GM23338 (cell line): ENCODE data around the gene GAD1. TPM values are rescaled to one million over a fixed set of nuclear protein-coding genes. Genes with fewer than 3 reads are reported as not detected.

Experiments used
- ATAC-seq: fragments of 200-7000 bp; cut with Tn5 transposase; 3 replicates; pipeline ENCODE4 v1.9.1; 2020
- DNase-seq: peaks from one replicate; pipeline ENCODE4 v3.0.0-alpha.2; 2015; ENCODE audit warnings: low spot score
- H2AFZ ChIP-seq: fragments of 200-600 bp; sonication (generic); 2 replicates; pipeline ENCODE4 v1.8.0; 2016; ENCODE audit warnings: antibody characterized with exemption, mild to moderate bottlenecking, moderate library complexity
- H3F3A ChIP-seq: fragments of 200-600 bp; sonication (generic); replicated peaks from 2 replicates; pipeline ENCODE4 v1.8.0; 2017; ENCODE audit warnings: antibody characterized with exemption, mixed run types, low read depth
- H3K27ac ChIP-seq: fragments of 200-600 bp; sonication (generic); 2 replicates; pipeline ENCODE4 v1.6.1; 2016; ENCODE audit warnings: low read depth
- H3K27me3 ChIP-seq: fragments of 200-600 bp; sonication (generic); 2 replicates; pipeline ENCODE4 v1.8.0; 2016; ENCODE audit warnings: mild to moderate bottlenecking, mixed run types, moderate library complexity; ENCODE audit not compliant: insufficient read depth
- H3K36me3 ChIP-seq: fragments of 200-600 bp; sonication (generic); 2 replicates; pipeline ENCODE4 v1.8.0; 2016; ENCODE audit warnings: mild to moderate bottlenecking; ENCODE audit not compliant: insufficient read depth
- H3K4me1 ChIP-seq: fragments of 200-600 bp; sonication (generic); 2 replicates; pipeline ENCODE4 v1.8.0; 2016; ENCODE audit warnings: mild to moderate bottlenecking, moderate library complexity; ENCODE audit not compliant: insufficient read depth
- H3K4me2 ChIP-seq: fragments of 200-600 bp; sonication (generic); 2 replicates; pipeline ENCODE4 v1.7.1; 2017; ENCODE audit warnings: mixed run types
- H3K4me3 ChIP-seq: fragments of 200-600 bp; sonication (generic); 2 replicates; pipeline ENCODE4 v1.6.1; 2016; ENCODE audit warnings: mixed run types
- H3K79me2 ChIP-seq: fragments of 200-600 bp; sonication (generic); replicated peaks from 2 replicates; pipeline ENCODE4 v1.8.0; 2017; ENCODE audit warnings: mild to moderate bottlenecking; ENCODE audit not compliant: insufficient read depth
- H3K9me2 ChIP-seq: fragments of 200-600 bp; sonication (generic); 2 replicates; pipeline ENCODE4 v1.8.0; 2017; ENCODE audit not compliant: insufficient read depth
- H4K20me1 ChIP-seq: fragments of 200-600 bp; sonication (generic); replicated peaks from 2 replicates; pipeline ENCODE4 v1.8.0; 2017; ENCODE audit warnings: mild to moderate bottlenecking; ENCODE audit not compliant: insufficient read depth
- H3K27ac Mint-ChIP-seq: 2 replicates; pipeline ENCODE4 v1.8.0; 2020; ENCODE audit warnings: inconsistent platforms, mild to moderate bottlenecking, moderate library complexity, mixed read lengths
- H3K27me3 Mint-ChIP-seq: 3 replicates; pipeline ENCODE4 v1.8.0; 2022; ENCODE audit warnings: low read depth, mild to moderate bottlenecking, moderate library complexity, mixed read lengths, inconsistent platforms; ENCODE audit not compliant: insufficient read depth, poor library complexity
- H3K36me3 Mint-ChIP-seq: 3 replicates; pipeline ENCODE4 v1.8.0; 2021; ENCODE audit warnings: low read depth, mild to moderate bottlenecking, inconsistent platforms, moderate library complexity, mixed read lengths
- H3K4me1 Mint-ChIP-seq: 3 replicates; pipeline ENCODE4 v1.8.0; 2020; ENCODE audit warnings: mild to moderate bottlenecking, inconsistent platforms, mixed read lengths
- H3K4me3 Mint-ChIP-seq: 3 replicates; pipeline ENCODE4 v1.8.0; 2021; ENCODE audit warnings: moderate library complexity, mild to moderate bottlenecking, inconsistent platforms, mixed read lengths
- H3K9me3 Mint-ChIP-seq: 3 replicates; pipeline ENCODE4 v1.8.0; 2020; ENCODE audit warnings: moderate library complexity, mild to moderate bottlenecking, inconsistent platforms, mixed read lengths
- CREB1 ChIP-seq: fragments of 250-450 bp; sonication (Bioruptor Pico); IDR thresholded peaks from 2 replicates; pipeline ENCODE4 v1.5.0; 2020; ENCODE audit warnings: low read depth, mild to moderate bottlenecking, moderate library complexity
- ETS1 ChIP-seq: IDR thresholded peaks from 2 replicates; pipeline ENCODE4 v1.6.1; 2016; ENCODE audit warnings: antibody characterized with exemption
- EZH2 ChIP-seq: fragments of 200-600 bp; sonication (generic); IDR thresholded peaks from one replicate; pipeline ENCODE4 v1.8.0; 2017; ENCODE audit warnings: antibody characterized with exemption, mild to moderate bottlenecking, low read depth; ENCODE audit not compliant: unreplicated experiment
- JUNB ChIP-seq: IDR thresholded peaks from one replicate; pipeline ENCODE4 v1.6.1; 2016; ENCODE audit warnings: antibody characterized with exemption; ENCODE audit not compliant: unreplicated experiment
- NANOG ChIP-seq: IDR thresholded peaks from 2 replicates; pipeline ENCODE4 v1.6.1; 2016; ENCODE audit warnings: antibody characterized with exemption, borderline replicate concordance
- REST ChIP-seq: IDR thresholded peaks from one replicate; pipeline ENCODE4 v1.6.1; 2018; ENCODE audit warnings: antibody characterized with exemption; ENCODE audit not compliant: unreplicated experiment
- STAT1 ChIP-seq: IDR thresholded peaks from one replicate; pipeline ENCODE4 v1.6.1; 2016; ENCODE audit warnings: antibody characterized with exemption; ENCODE audit not compliant: unreplicated experiment
- ZNF114 ChIP-seq: fragments of 250-450 bp; sonication (Bioruptor Pico); IDR thresholded peaks from 2 replicates; pipeline ENCODE4 v1.5.0; 2020; ENCODE audit warnings: mild to moderate bottlenecking, moderate library complexity
- ZNF331 ChIP-seq: fragments of 250-450 bp; sonication (Bioruptor Pico); IDR thresholded peaks from 2 replicates; pipeline ENCODE4 v1.5.0; 2020; ENCODE audit warnings: low read depth, mild to moderate bottlenecking, moderate library complexity
- ZNF462 ChIP-seq: fragments of 250-450 bp; sonication (Bioruptor Pico); IDR thresholded peaks from 2 replicates; pipeline ENCODE4 v1.5.0; 2020; ENCODE audit warnings: mild to moderate bottlenecking, moderate library complexity
- polyA plus RNA-seq: library from polyadenylated mRNA; unstranded; fragments of >200 nt; fragmentation: Nextera tagmentation; extraction: Ambion mirVana; gene quantifications from 2 replicates; pipeline ENCODE4 v1.2.1, GENCODE V29; 2016
- total RNA-seq: library from RNA; depleted of rRNA; stranded (reverse); fragments of >200 nt; shearing (Covaris generic); gene quantifications from 2 replicates; pipeline ENCODE4 v1.2.3, GENCODE V29; 2014
- TF ChIP-seq, protein P1 (sequence below), 2 experiments: fragments of 200-600 bp in 1 of 2; sonication (generic) in 1 of 2; conservative IDR thresholded peaks; 2 replicates each; pipeline versions ENCODE4 v1.5.1 to v1.6.1; 2016 to 2017; ENCODE audit warnings: antibody characterized with exemption in 2 of 2, low read depth in 2 of 2, mild to moderate bottlenecking in 2 of 2, moderate library complexity in 1 of 2

The GAD1 gene
- total and polyA plus RNA-seq, 2 experiments from 2014 or later: 0.17 to 0.34 TPM

DNA sequence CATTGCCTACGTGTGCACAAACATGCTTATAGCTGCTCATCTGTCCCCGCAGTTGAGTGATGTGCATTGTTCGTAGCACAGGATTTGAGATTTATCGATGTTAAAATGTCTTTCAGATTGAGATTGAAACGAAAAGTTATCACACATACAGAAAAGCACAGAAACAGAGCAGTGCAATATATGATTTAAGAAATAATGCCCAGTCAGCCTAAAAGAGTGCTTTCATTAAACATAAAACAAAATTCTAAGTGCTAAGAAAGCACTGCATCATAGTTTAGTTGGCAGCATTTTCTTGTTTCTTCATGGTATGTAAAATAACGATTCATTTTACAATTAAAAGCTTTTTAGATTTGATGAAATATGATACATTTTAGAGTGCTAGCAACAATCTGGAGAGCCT lies 80.4 kb downstream of the GAD1 start:
- TF ChIP-seq EZH2 (no peak), ETS1 (no peak), CREB1 (no peak), ZNF114 (CRISPR knock-in tag) (no peak), REST (no peak), ZNF462 (CRISPR knock-in tag) (no peak), STAT1 (no peak), JUNB (no peak), NANOG (no peak), ZNF331 (no peak)
- TF ChIP-seq, protein P1, sequence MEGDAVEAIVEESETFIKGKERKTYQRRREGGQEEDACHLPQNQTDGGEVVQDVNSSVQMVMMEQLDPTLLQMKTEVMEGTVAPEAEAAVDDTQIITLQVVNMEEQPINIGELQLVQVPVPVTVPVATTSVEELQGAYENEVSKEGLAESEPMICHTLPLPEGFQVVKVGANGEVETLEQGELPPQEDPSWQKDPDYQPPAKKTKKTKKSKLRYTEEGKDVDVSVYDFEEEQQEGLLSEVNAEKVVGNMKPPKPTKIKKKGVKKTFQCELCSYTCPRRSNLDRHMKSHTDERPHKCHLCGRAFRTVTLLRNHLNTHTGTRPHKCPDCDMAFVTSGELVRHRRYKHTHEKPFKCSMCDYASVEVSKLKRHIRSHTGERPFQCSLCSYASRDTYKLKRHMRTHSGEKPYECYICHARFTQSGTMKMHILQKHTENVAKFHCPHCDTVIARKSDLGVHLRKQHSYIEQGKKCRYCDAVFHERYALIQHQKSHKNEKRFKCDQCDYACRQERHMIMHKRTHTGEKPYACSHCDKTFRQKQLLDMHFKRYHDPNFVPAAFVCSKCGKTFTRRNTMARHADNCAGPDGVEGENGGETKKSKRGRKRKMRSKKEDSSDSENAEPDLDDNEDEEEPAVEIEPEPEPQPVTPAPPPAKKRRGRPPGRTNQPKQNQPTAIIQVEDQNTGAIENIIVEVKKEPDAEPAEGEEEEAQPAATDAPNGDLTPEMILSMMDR (conservative IDR thresholded peaks at IDR 0.05; ENCODE audit: low read depth in 2 of 2): no peak
- Mint-ChIP-seq H3K27ac (no peak overlapping the region), H3K27me3 (no peaks in the 10 kb centered on the region), H3K36me3 (no peaks in the 10 kb centered on the region), H3K4me3 (no peak overlapping the region), H3K4me1 (0 out of 3 replicates have a peak, but pooled peaks cover 2% of the 10 kb centered on the region), H3K9me3 (no peaks in the 10 kb centered on the region)
- no peak overlapping the region for H3K4me2 ChIP-seq
- H3K27me3 ChIP-seq: no peaks in the 10 kb centered on the region
- H2AFZ ChIP-seq: no peak overlapping the region
- no peaks in the 10 kb centered on the region for H4K20me1 ChIP-seq
- no peak overlapping the region for H3K4me3 ChIP-seq
- ATAC-seq (no peak), DNase-seq (no peak)
- no peaks in the 10 kb centered on the region for H3K4me1 ChIP-seq
- H3K9me2 ChIP-seq: 0 out of 2 replicates have a peak, but pooled peaks cover 3% of the 10 kb centered on the region
- no peak overlapping the region for H3K27ac ChIP-seq
- no peaks in the 10 kb centered on the region for H3K36me3 ChIP-seq
- H3K79me2 ChIP-seq: no peaks in the 10 kb centered on the region
- no peaks in the 10 kb centered on the region for H3F3A ChIP-seq
